SU-DHL-6 (cell line): ENCODE measurements around the gene DNAJC30.

Source experiments
- CTCF ChIP-seq: fragments of 200-600 bp; sonication (generic); IDR thresholded peaks from one replicate; pipeline ENCODE4 v1.5.1; 2017; ENCODE audit warnings: antibody characterized with exemption, mild to moderate bottlenecking, low read length, moderate library complexity; ENCODE audit not compliant: insufficient read depth, poor library complexity, severe bottlenecking
- EZH2phosphoT487 ChIP-seq: fragments of 200-600 bp; sonication (generic), shearing (Covaris generic); conservative IDR thresholded peaks from 2 replicates; pipeline ENCODE4 v1.6.1; 2018; ENCODE audit warnings: mild to moderate bottlenecking, antibody characterized with exemption, low read length, moderate library complexity, mixed read lengths

DNA sequence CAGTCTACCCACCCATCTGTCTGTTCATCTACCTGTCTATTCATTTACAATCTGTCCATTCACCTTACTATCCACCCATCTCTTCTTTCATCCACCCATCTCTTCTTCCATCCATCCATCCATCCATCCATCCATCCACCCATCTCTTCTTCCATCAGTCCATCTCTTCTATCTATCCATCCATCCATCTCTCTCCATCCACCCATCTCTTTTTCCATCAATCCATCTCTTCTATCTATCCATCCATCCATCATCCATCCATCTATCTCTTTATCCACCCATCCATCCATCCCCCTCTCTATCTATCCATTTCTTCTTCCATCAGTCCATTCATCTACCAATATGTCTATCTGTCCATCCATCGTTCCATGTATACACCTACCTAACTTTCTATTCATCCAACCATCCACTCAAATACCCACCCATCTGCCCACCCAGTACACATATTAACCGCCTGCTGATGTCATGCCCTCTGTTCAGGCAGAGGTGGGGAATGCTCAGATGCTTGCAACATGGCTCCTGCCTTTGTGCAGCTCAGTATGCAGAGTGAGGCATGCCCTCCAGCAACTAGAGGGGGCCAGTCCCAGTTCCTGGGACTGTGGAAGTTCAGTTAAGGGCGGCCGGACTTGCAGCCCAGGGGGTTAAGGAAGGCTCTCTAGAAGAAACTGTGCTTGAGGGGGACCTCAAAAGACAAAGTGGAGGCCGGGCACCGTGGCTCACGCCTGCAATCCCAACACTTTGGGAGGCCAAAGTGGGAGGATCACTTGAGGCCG, 47.6 kb downstream of the DNAJC30 start:
- no peak for TF ChIP-seq CTCF
- no peak for TF ChIP-seq EZH2phosphoT487
